ENCODE results near the gene SYTL2.
"Not testable (repeated sequence)": the region's sequence is repeated elsewhere in the genome, so short reads cannot be mapped to it uniquely, and the experiment has no call there.

Gene SYTL2

GRCh38 chr11:85787809-85788760, 22.9 kb downstream of the SYTL2 start:
- DNase-seq: no peak

GRCh38 chr11:85787168-85787567, 23.8 kb downstream of the SYTL2 start:
- DNase-seq: no peak

GRCh38 chr11:85784480-85785265, 26.3 kb downstream of the SYTL2 start:
- no peak for DNase-seq

- no peak for DNase-seq
Measured at GRCh38 chr11:85783758-85784157, 27.2 kb downstream of the SYTL2 start.

- not testable (repeated sequence) for DNase-seq
Measured at GRCh38 chr11:85780780-85781517, 30.0 kb downstream of the SYTL2 start.

GRCh38 chr11:85779956-85780640, 30.8 kb downstream of the SYTL2 start:
- no peak for DNase-seq

- DNase-seq: not testable (repeated sequence)
Measured at GRCh38 chr11:85777603-85777972, 33.4 kb downstream of the SYTL2 start.

- DNase-seq: no peak
Measured at GRCh38 chr11:85776951-85777602, 33.9 kb downstream of the SYTL2 start.

- no peak for DNase-seq
Measured at GRCh38 chr11:85774256-85775101, 36.5 kb downstream of the SYTL2 start.

GRCh38 chr11:85772695-85773094, 38.2 kb downstream of the SYTL2 start:
- DNase-seq: no peak

GRCh38 chr11:85771568-85771967, 39.4 kb downstream of the SYTL2 start:
- no peak for DNase-seq

GRCh38 chr11:85769771-85770170, 41.2 kb downstream of the SYTL2 start:
- DNase-seq: no peak

- DNase-seq: no peak
Measured at GRCh38 chr11:85768473-85769146, 42.3 kb downstream of the SYTL2 start.

- DNase-seq: no peak
Measured at GRCh38 chr11:85767246-85767945, 43.5 kb downstream of the SYTL2 start.

GRCh38 chr11:85766721-85767161, 44.2 kb downstream of the SYTL2 start:
- no peak for DNase-seq

- DNase-seq: no peak
Measured at GRCh38 chr11:85764796-85765195, 46.1 kb downstream of the SYTL2 start.

- DNase-seq: no peak
Measured at GRCh38 chr11:85762226-85762625, 48.7 kb downstream of the SYTL2 start.

GRCh38 chr11:85759915-85760314, 51.0 kb downstream of the SYTL2 start:
- DNase-seq: no peak

GRCh38 chr11:85758480-85759039, 52.4 kb downstream of the SYTL2 start:
- DNase-seq: no peak
